GM18907 (cell line): Measurements from ENCODE around the gene LRP10.
"Not testable (repeated sequence)": the region's sequence is repeated elsewhere in the genome, so short reads cannot be mapped to it uniquely, and the experiment has no call there.

ENCODE experiments used
- ATAC-seq: cut with Tn5 transposase; IDR thresholded peaks from one replicate; pipeline ENCODE4 v1.9.1; 2021; ENCODE audit warnings: mild to moderate bottlenecking, moderate library complexity; ENCODE audit not compliant: unreplicated experiment

LRP10 gene

GRCh38 chr14:22908601-22909000 is 37.1 kb downstream of the LRP10 start:
- no peak for ATAC-seq

- ATAC-seq = no peak
These were observed 39.4 kb downstream of the LRP10 start for GRCh38 chr14:22910916-22911315.

GRCh38 chr14:22914836-22915235 is 43.3 kb downstream of the LRP10 start:
- ATAC-seq = not testable (repeated sequence)

- ATAC-seq = no peak
These were observed 44.5 kb downstream of the LRP10 start for GRCh38 chr14:22915886-22916521.

GRCh38 chr14:22918804-22919600 is 47.5 kb downstream of the LRP10 start, which contains the start of gene RBM23:
TSS of gene RBM23 (minus strand) at chr14:22919149.
- ATAC-seq = peak; percentile 91

GRCh38 chr14:22919601-22919921 is 48.0 kb downstream of the LRP10 start:
- no peak for ATAC-seq

DNA sequence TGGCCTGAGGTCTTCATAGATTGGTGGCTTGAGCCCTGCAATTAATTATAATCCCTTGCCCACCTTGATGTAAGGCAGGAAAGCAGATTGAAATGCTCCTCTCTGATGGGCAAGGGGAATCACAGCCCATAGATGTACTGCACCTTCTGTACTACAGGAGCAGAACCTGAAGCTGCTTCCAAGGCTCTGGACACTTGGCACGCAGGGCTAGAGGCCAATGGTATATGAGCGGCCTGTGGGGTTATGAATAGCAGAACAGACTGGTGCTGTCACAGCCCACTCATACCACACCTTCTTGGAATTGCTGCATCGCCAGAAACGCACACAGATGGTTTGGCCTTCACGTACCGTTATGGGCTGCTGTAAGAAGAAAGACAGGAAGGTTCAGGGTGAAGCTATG is 49.2 kb downstream of the LRP10 start:
- no peak for ATAC-seq

DNA sequence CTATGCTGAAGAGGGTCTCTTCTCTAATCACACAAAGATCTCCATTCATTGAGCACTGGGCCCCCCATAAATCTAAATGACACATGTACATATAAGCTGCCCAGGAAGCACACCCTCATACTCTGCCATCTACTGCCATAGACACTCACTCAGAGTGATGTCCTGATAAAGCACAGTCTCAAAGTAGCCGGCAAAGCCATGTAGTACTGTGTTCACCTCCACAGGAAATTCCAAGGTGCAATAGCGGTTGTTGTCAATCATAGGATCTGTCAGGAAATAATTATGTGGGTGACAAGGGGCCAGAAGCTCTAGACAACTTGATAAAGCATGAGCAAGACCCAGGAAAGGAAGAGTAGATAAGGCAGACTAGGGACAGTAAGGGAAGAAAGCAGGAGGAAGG is 50.8 kb downstream of the LRP10 start:
- no peak for ATAC-seq

DNA sequence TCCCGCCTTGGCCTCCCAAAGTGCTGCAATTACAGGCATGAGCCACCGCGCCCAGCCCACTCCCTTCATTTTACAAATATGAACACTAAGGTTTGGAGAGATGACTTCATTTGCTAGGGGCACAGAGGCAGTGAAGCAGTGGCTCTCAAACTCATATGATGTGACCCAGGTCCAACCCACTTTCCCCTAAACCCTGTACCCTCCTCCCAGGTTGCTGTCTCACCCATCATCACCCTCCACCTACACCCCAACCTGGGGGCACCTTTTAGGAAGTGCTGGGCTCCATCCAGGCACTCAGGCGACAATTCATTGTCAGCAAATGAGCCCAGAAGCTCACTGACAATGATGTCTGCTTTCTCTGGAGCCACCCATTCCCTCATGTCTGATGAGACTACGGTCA is 52.2 kb downstream of the LRP10 start:
- ATAC-seq = no peak

GRCh38 chr14:22925513-22925912 is 54.0 kb downstream of the LRP10 start:
- no peak for ATAC-seq

GRCh38 chr14:22926316-22926715 is 54.8 kb downstream of the LRP10 start:
- no peak for ATAC-seq

GRCh38 chr14:22928237-22929103 is 56.9 kb downstream of the LRP10 start:
- ATAC-seq = no peak

DNA sequence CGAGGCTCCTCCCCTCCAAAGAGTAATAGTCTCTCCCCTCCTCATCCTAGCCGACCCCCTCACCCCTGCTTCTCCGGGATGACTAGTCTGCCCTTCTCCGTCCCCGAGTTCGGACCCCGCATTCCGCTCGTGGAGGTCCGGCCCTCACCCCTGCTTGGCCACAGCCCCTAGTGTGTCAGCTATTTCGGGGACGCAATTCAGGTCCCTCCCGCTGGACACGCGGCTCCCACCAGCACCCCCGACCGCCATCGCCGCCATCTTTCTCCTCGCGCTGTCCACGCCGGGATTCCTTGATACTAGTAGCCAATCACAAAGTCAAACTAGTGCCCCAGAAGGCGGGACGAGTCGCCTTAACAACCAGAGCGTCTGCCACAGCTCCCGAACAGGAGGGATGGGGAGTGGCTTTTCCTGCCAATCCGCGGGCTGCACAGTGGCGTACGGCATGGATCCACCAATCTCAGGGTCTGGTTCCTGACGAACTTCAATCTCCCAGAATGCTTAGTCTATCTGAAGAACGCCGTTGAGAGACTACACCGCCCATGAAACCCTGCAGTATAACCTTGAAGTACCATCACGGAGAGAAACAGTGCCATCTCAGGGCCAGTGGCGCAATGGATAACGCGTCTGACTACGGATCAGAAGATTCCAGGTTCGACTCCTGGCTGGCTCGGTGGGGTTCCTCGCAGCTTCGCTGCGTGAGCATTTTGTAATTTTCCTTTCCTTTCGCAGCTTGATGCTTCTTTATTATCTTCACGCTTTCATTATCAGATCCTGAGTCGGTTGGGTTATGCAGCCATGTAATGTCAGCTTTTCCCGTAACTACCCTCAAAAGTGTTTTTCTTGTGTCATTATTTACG is 57.8 kb downstream of the LRP10 start, which contains the start of gene PRMT5:
Gene PRMT5, minus strand, starts transcription at position 273 of the 857 bp plus-strand sequence. Its CDS starts 15 bp downstream, at position 258.
- peak; percentile 91 for ATAC-seq

GRCh38 chr14:22929961-22930364 is 58.4 kb downstream of the LRP10 start:
- ATAC-seq = peak; percentile 1
